Heart left ventricle (tissue), 16 donors: ENCODE measurements around the gene CDC27. TPM values are rescaled to one million over a fixed set of nuclear protein-coding genes. Genes with fewer than 3 reads are reported as not detected.
"Not testable (repeated sequence)": the region's sequence is repeated elsewhere in the genome, so short reads cannot be mapped to it uniquely, and the experiment has no call there.

Source experiments
- ATAC-seq, 4 donors: fragments of 200-7000 bp; cut with Tn5 transposase; one replicate each; pipeline ENCODE4 v1.9.1; 2020 to 2022; ENCODE audit warnings: moderate library complexity in 4 of 4, mild to moderate bottlenecking in 3 of 4, moderate number of reproducible peaks in 1 of 4
- DNase-seq, 5 donors: peaks; one replicate each; pipeline ENCODE4 v3.0.0-alpha.2; 2020
- H3K27ac ChIP-seq, 12 donors: fragments of 200-600 bp; sonication (generic) in 4 of 12; one replicate each; pipeline versions ENCODE4 v1.5.0 to v1.8.0; 2016 to 2022; ENCODE audit warnings: mild to moderate bottlenecking in 2 of 12
- H3K27me3 ChIP-seq, 9 donors: fragments of 200-600 bp; sonication (generic) in 2 of 9; one replicate each; pipeline versions ENCODE4 v1.5.1 to v1.8.0; 2016 to 2022; ENCODE audit warnings: mild to moderate bottlenecking in 3 of 9
- H3K36me3 ChIP-seq, 9 donors: fragments of 200-600 bp; sonication (generic) in 2 of 9; one replicate each; pipeline versions ENCODE4 v1.5.0 to v1.8.0; 2018 to 2022; ENCODE audit warnings: mild to moderate bottlenecking in 2 of 9
- H3K4me1 ChIP-seq, 12 donors: fragments of 200-600 bp; sonication (generic) in 4 of 12; one replicate each; pipeline versions ENCODE4 v1.5.0 to v1.8.0; 2016 to 2022; ENCODE audit warnings: mild to moderate bottlenecking in 3 of 12
- H3K4me3 ChIP-seq, 12 donors: fragments of 200-600 bp; sonication (generic) in 4 of 12; one replicate each; pipeline versions ENCODE4 v1.5.0 to v1.8.0; 2017 to 2022; ENCODE audit warnings: mild to moderate bottlenecking in 9 of 12, moderate library complexity in 4 of 12
- H3K9me3 ChIP-seq, 12 donors: fragments of 200-600 bp; sonication (generic) in 4 of 12; one replicate each; pipeline versions ENCODE4 v1.5.0 to v1.8.0; 2016 to 2022; ENCODE audit warnings: mild to moderate bottlenecking in 1 of 12
- POLR2A ChIP-seq, 2 donors: fragments of 450-650 bp; IDR thresholded peaks; one replicate each; pipeline ENCODE4 v1.6.1; 2017; ENCODE audit warnings: antibody characterized with exemption in 2 of 2, mild to moderate bottlenecking in 2 of 2, moderate library complexity in 2 of 2
- WGBS, 4 donors: extraction: QIAGEN DNeasy Blood & Tissue Kit in 2 of 4; methylation state at CpG; one replicate each; pipeline versions ENCODE4 v1.1.5 to v1.1.7; 2013 to 2018; 5-methylcytosine and 5-hydroxymethylcytosine counted together
- intact Hi-C, 10 donors: fragments of 100-400 bp; cut with DNase I; formaldehyde crosslinking; loops; one replicate each; pipeline versions ENCODE4 v1.11.1 to v1.14.2; 2022
- polyA plus RNA-seq, 2 donors: library from polyadenylated mRNA; stranded (reverse); fragments of 200-250 nt; gene quantifications; one replicate each; pipeline ENCODE4 v1.2.3, GENCODE V29; 2013
- total RNA-seq, 9 donors: library from RNA; depleted of rRNA in 2 of 9; stranded (reverse); fragments of >200 nt in 2 of 9; fragmentation: NEBNext Ultra II Directional in 3 of 9; extraction: Animal tissue kit (Norgen Biotek cat#: 25700) in 3 of 9; gene quantifications; one replicate each; pipeline versions ENCODE4 v1.1.0 to v1.2.4, GENCODE V29; 2016 to 2023
- TF ChIP-seq, protein P1 (sequence below), 12 donors: fragments of 200-600 bp; sonication (generic) in 4 of 12; IDR thresholded peaks; one replicate each; pipeline versions ENCODE4 v1.5.0 to v1.8.0; 2018 to 2022; ENCODE audit warnings: antibody characterized with exemption in 12 of 12, mild to moderate bottlenecking in 5 of 12
- donor health status: ischemic (EF 13 %, LVEDD 7.1; RV severe dilation, severe dysfunction).
- donor health status: healthy with polysubstance abuse.
- donor health status: DM: no; HTN: yes; CAD: no.
- donor health status: DM: no; HTN: no; CAD: no.
- donor health status: ischemic (EF 25% LVEDD 6.9; RV normal size, moderate dysfunction).
- donor health status: ischemic (EF 25% LVEDD 5.7; RV mildly dilated, moderate dysfunction).
- donor health status: healthy.
- donor health status: DM: yes; HTN: yes; CAD: no.
- donor health status: ischemic (EF 35%, LVEDD 5.7; RV mildly dilated, moderate dysfunction).
- donor health status: nonischemic (EF 11% LVEDD 7.7; RV severe dilation, severe dysfunction).
- donor health status: DM: yes; HTN: yes; CAD: no.
- donor health status: PGD.
- donor health status: ischemic (EF 29% LVEDD 5.4; RV normal size, mild dysfunction).
- donor health status: nonischemic (EF 23%, LVEDD 6.1; RV moderate dilation, normal function).

Gene CDC27
- total and polyA plus RNA-seq, 11 donors = 10.4 to 110 (median 78.0) TPM

DNA sequence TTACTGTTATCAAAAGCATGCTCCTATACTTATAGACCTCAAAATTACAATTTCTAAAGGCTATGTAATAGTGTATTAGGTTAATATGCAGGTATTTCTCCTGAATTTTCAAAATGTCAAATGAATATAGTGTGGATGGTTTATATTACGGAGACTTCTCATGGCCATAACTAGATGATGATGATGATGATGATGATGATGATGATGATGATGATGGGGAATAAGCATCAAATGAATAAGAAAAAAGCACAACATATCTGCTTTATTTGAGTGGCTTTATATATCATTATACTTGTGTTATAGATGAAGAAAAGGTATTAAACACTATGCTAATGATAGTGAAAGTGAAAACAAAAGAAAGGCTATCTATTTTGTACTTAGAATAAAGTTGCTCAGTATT, 53.9 kb downstream of the CDC27 start:
- H3K36me3 ChIP-seq = peaks cover 0 to 96% (median 90%) of the 10 kb centered on the region in 9 donors
- TF ChIP-seq, protein P1, sequence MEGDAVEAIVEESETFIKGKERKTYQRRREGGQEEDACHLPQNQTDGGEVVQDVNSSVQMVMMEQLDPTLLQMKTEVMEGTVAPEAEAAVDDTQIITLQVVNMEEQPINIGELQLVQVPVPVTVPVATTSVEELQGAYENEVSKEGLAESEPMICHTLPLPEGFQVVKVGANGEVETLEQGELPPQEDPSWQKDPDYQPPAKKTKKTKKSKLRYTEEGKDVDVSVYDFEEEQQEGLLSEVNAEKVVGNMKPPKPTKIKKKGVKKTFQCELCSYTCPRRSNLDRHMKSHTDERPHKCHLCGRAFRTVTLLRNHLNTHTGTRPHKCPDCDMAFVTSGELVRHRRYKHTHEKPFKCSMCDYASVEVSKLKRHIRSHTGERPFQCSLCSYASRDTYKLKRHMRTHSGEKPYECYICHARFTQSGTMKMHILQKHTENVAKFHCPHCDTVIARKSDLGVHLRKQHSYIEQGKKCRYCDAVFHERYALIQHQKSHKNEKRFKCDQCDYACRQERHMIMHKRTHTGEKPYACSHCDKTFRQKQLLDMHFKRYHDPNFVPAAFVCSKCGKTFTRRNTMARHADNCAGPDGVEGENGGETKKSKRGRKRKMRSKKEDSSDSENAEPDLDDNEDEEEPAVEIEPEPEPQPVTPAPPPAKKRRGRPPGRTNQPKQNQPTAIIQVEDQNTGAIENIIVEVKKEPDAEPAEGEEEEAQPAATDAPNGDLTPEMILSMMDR (IDR thresholded peaks at IDR 0.05) = no peak
- TF ChIP-seq POLR2A (IDR thresholded peaks at IDR 0.05) = no peak
- 96 to 98% (median 97%) methylated on average over 1 of the region's 1 CpG for WGBS, 4 donors
- H3K27ac ChIP-seq = no peak overlapping the region
- H3K9me3 ChIP-seq = no peaks in the 10 kb centered on the region
- no peak overlapping the region for H3K4me3 ChIP-seq
- DNase-seq (no peak), ATAC-seq (no peak)
- H3K27me3 ChIP-seq = no peaks in the 10 kb centered on the region
- intact Hi-C loops = no loop called here
- no peaks in the 10 kb centered on the region for H3K4me1 ChIP-seq

DNA sequence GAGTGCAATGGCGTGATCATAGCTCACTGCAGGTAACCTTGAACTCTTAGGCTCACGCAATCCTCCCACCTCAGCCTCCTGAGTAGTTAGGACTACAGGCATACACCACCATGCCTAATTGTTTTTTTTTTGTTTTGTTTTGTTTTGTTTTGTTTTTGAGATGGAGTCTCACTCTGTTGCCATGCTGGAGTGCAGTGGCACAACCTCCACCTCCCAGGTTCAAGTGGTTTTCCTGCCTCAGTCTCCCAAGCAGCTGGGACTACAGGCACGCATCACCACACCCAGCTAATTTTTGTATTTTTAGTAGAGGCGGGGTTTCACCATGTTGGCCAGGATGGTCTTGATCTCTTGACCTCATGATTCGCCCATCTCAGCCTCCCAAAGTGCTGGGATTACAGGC, 54.7 kb downstream of the CDC27 start:
- H3K4me1 ChIP-seq, intact Hi-C loops, H3K9me3 ChIP-seq, ATAC-seq, DNase-seq, H3K27ac ChIP-seq, H3K27me3 ChIP-seq, H3K4me3 ChIP-seq: not testable (repeated sequence)
- H3K36me3 ChIP-seq = peaks cover 0 to 96% (median 90%) of the 10 kb centered on the region in 9 donors
- WGBS, 4 donors = 85 to 95% (median 90%) methylated on average over 5 of the region's 5 CpGs

DNA sequence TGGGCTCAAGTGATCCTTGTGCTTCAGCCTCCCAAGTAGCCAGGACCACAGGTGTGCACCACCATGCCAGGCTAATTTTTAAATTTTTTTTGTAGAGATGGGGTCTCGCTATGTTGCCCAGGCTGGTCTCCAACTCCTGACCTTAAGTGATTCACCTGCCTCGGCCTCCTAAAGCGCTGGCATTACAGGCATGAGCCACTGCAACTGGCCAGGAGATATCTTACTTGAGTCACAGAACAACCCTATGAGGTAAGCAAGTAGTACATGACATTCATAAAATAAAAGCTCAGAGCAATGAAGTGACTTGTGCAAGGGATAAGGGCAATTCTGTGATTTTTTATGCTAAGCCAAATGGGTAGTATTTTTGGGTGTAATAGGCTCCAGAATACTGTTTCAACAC, 57.3 kb downstream of the CDC27 start:
- no peaks in the 10 kb centered on the region for H3K4me1 ChIP-seq
- H3K27ac ChIP-seq = no peak overlapping the region
- no peak overlapping the region for H3K4me3 ChIP-seq
- TF ChIP-seq, protein P1 (IDR thresholded peaks at IDR 0.05) = no peak
- no peak for TF ChIP-seq POLR2A (IDR thresholded peaks at IDR 0.05)
- intact Hi-C loops = no loop called here
- peaks cover 2 to 96% (median 90%) of the 10 kb centered on the region in 9 donors for H3K36me3 ChIP-seq
- H3K9me3 ChIP-seq = no peaks in the 10 kb centered on the region
- ATAC-seq = no peak
- WGBS, 4 donors = 78 to 98% (median 86%) methylated on average over 3 of the region's 3 CpGs
- DNase-seq = no peak
- H3K27me3 ChIP-seq = no peaks in the 10 kb centered on the region

DNA sequence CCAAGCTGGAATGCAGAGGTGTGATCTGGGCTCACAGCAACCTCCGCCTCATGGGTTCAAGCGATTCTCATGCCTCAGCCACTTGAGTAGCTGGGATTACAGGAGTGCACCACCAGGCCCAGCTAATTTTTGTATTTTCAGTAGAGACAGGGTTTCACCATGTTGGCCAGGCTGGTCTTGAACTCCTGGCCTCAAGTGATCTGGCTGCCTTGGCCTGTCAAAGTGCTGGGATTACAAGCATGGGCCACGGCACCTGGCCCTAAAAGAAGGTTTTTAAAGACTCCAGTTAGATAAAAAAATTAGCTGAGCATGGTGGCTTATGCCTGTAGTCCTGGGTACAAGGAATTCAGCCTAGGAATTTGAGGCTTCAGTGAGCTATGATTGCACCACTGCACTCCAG, 62.3 kb downstream of the CDC27 start:
- intact Hi-C loops, H3K4me3 ChIP-seq: not testable (repeated sequence)
- H3K36me3 ChIP-seq = peaks cover 2 to 100% (median 88%) of the 10 kb centered on the region in 9 donors

DNA sequence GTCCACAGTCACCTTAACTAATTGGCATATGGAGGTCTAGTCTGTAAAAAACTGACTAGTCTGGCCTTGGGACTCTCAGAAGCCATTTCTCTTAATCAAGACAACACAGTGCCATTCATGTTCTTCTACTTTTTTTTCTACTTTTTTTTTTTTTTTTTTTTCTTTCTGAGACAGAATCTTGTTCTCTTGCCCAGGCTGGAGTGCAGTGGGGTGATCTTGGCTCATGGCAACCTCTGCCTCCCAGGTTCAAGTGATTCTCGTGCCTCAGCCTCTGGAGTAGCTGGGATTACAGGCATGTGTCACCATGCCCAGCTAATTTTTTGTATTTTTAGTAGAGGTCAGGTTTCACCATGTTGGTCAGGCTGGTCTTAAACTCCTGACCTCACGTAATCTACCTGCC, 65.8 kb downstream of the CDC27 start:
- peaks cover 0 to 99% (median 83%) of the 10 kb centered on the region in 9 donors for H3K36me3 ChIP-seq
- H3K27me3 ChIP-seq, intact Hi-C loops, H3K4me3 ChIP-seq, H3K4me1 ChIP-seq, ATAC-seq, H3K9me3 ChIP-seq, H3K27ac ChIP-seq, DNase-seq: not testable (repeated sequence)
- 93 to 97% (median 94%) methylated on average over 2 of the region's 2 CpGs for WGBS, 4 donors

More for the DNA sequence above, 62.3 kb downstream of the CDC27 start:
- WGBS, 4 donors = 95 to 100% (median 97%) methylated on average over 3 of the region's 3 CpGs
- H3K27ac ChIP-seq, DNase-seq, H3K4me1 ChIP-seq, ATAC-seq, H3K9me3 ChIP-seq, H3K27me3 ChIP-seq: not testable (repeated sequence)

DNA sequence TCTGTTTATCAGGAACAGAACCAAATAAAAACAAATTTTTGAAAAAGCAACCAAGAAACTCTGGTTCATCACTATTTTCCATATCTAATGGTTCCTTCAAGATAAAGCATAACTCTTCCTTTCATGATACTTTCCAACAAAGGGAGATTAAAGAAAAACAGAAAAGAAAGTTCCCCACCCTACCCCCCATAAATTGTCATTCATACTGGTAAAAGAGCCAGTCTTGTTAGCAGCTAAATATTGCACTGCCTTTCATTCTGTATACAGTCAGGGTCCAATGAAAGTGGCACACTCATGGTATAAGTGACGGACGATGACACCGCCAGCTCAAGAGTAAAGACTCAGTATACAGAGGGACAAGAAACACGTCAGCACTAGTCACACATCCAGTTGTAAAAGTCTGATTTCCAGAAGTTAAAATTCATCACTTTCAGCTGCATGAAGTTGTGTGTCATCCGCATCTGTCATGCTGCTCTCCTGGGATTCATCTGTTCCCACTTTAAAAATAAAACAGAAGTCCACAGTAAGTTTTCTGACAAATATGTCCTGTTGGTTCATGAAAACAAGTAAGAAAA, 68.5 kb downstream of the CDC27 start:
- no peak overlapping the region for H3K4me3 ChIP-seq
- H3K9me3 ChIP-seq = no peaks in the 10 kb centered on the region
- H3K27me3 ChIP-seq = no peaks in the 10 kb centered on the region
- no peak for ATAC-seq
- no peak for DNase-seq
- H3K36me3 ChIP-seq = peaks cover 0 to 90% (median 67%) of the 10 kb centered on the region in 9 donors
- TF ChIP-seq, protein P1 (IDR thresholded peaks at IDR 0.05) = no peak
- no peak for TF ChIP-seq POLR2A (IDR thresholded peaks at IDR 0.05)
- intact Hi-C loops = no loop called here
- no peak overlapping the region for H3K27ac ChIP-seq
- 76 to 85% (median 82%) methylated on average over 5 of the region's 5 CpGs for WGBS, 4 donors
- H3K4me1 ChIP-seq = no peaks in the 10 kb centered on the region
